Fibroblast of the aortic adventitia (primary cell): ENCODE measurements around the gene L3HYPDH. TPM values are rescaled to one million over a fixed set of nuclear protein-coding genes. Genes with fewer than 3 reads are reported as not detected.
"Not testable (repeated sequence)": the region's sequence is repeated elsewhere in the genome, so short reads cannot be mapped to it uniquely, and the experiment has no call there.

Experiments
- DNase-seq: peaks from one replicate; pipeline ENCODE4 v3.0.0-alpha.2; 2010; ENCODE audit warnings: low read depth
- H3K4me3 ChIP-seq: 2 replicates; pipeline ENCODE4 v1.5.1; 2011; ENCODE audit warnings: low read depth, mild to moderate bottlenecking, control low read depth, low read length, moderate library complexity
- CTCF ChIP-seq: IDR thresholded peaks from 2 replicates; pipeline ENCODE4 v1.5.1; 2011; ENCODE audit warnings: mild to moderate bottlenecking, low read length, control low read depth, inconsistent platforms; ENCODE audit not compliant: insufficient read depth
- total RNA-seq: library from RNA; depleted of rRNA; stranded (reverse); fragments of >200 nt; gene quantifications from 2 replicates; pipeline ENCODE4 v1.2.3, GENCODE V29; 2012; ENCODE audit warnings: low replicate concordance

L3HYPDH gene
- total RNA-seq, 1 donor = 28.7 TPM

- no peak for TF ChIP-seq CTCF
- peak; percentile 98 for DNase-seq
- H3K4me3 ChIP-seq = no peak overlapping the region
Measured at GRCh38 chr14:59454139-59454538, 30.1 kb downstream of the L3HYPDH start.

- TF ChIP-seq CTCF = no peak
- no peak for DNase-seq
- no peak overlapping the region for H3K4me3 ChIP-seq
Measured at GRCh38 chr14:59451849-59452248, 32.4 kb downstream of the L3HYPDH start.

- no peak for TF ChIP-seq CTCF
- H3K4me3 ChIP-seq = no peak overlapping the region
- DNase-seq = no peak
Measured at GRCh38 chr14:59450716-59451115, 33.5 kb downstream of the L3HYPDH start.

- not testable (repeated sequence) for DNase-seq, H3K4me3 ChIP-seq
Measured at GRCh38 chr14:59448673-59449072, 35.5 kb downstream of the L3HYPDH start.

- TF ChIP-seq CTCF = no peak
- DNase-seq = peak; percentile 93
- no peak overlapping the region for H3K4me3 ChIP-seq
Measured at GRCh38 chr14:59439256-59439965, 44.8 kb downstream of the L3HYPDH start.

GRCh38 chr14:59438195-59438647 is 46.0 kb downstream of the L3HYPDH start:
- H3K4me3 ChIP-seq = no peak overlapping the region
- no peak for TF ChIP-seq CTCF
- peak; percentile 94 for DNase-seq

- no peak overlapping the region for H3K4me3 ChIP-seq
- DNase-seq = no peak
- TF ChIP-seq CTCF = no peak
Measured at GRCh38 chr14:59435987-59436386, 48.2 kb downstream of the L3HYPDH start.
